NT2/D1 (cell line): Measurements from ENCODE around the gene AKAP13.

ENCODE experiments used
- SUZ12 ChIP-seq: IDR thresholded peaks from 2 replicates; pipeline ENCODE4 v1.6.1; 2011; ENCODE audit not compliant: insufficient read length, insufficient read depth; ENCODE audit errors: extremely low read depth
- ZNF274 ChIP-seq: IDR thresholded peaks from 2 replicates; pipeline ENCODE4 v1.6.1; 2011; ENCODE audit warnings: mild to moderate bottlenecking, low read depth, low read length

- TF ChIP-seq ZNF274, result no peak
- no peak for TF ChIP-seq SUZ12
These were observed 373.5 kb downstream of the AKAP13 start for GRCh38 chr15:85753791-85754452.
